SJCRH30 (cell line): ENCODE measurements around the gene KRT4. TPM values are rescaled to one million over a fixed set of nuclear protein-coding genes. Genes with fewer than 3 reads are reported as not detected.
"Not testable (repeated sequence)": the region's sequence is repeated elsewhere in the genome, so short reads cannot be mapped to it uniquely, and the experiment has no call there.

Experiments
- DNase-seq, 2 experiments: peaks; one replicate each; pipeline ENCODE4 v3.0.0-alpha.2; 2015 to 2020
- H3K27ac ChIP-seq: fragments of 250-450 bp; sonication (Bioruptor Pico); 2 replicates; pipeline ENCODE4 v1.5.1; 2020; ENCODE audit warnings: mild to moderate bottlenecking, moderate library complexity
- H3K27me3 ChIP-seq: fragments of 250-450 bp; sonication (Bioruptor Pico); 2 replicates; pipeline ENCODE4 v1.5.1; 2020; ENCODE audit warnings: mild to moderate bottlenecking, moderate library complexity
- H3K36me3 ChIP-seq: fragments of 250-450 bp; sonication (Bioruptor Pico); 2 replicates; pipeline ENCODE4 v1.5.1; 2020; ENCODE audit warnings: mild to moderate bottlenecking, moderate library complexity
- H3K4me1 ChIP-seq: fragments of 250-450 bp; sonication (Bioruptor Pico); 2 replicates; pipeline ENCODE4 v1.5.1; 2020; ENCODE audit warnings: mild to moderate bottlenecking, moderate library complexity
- H3K4me3 ChIP-seq: fragments of 250-450 bp; sonication (Bioruptor Pico); 2 replicates; pipeline ENCODE4 v1.5.1; 2020; ENCODE audit warnings: mild to moderate bottlenecking, moderate library complexity
- H3K9me3 ChIP-seq: fragments of 250-450 bp; sonication (Bioruptor Pico); replicated peaks from 2 replicates; pipeline ENCODE4 v1.5.1; 2020; ENCODE audit warnings: mild to moderate bottlenecking, moderate library complexity
- total RNA-seq: library from RNA; depleted of rRNA; stranded (reverse); fragments of >200 nt; shearing (Covaris generic); gene quantifications from 2 replicates; pipeline ENCODE4 v1.2.3, GENCODE V29; 2014; rRNA removed

KRT4 gene
- total RNA-seq, result not detected in 2 replicates

DNA sequence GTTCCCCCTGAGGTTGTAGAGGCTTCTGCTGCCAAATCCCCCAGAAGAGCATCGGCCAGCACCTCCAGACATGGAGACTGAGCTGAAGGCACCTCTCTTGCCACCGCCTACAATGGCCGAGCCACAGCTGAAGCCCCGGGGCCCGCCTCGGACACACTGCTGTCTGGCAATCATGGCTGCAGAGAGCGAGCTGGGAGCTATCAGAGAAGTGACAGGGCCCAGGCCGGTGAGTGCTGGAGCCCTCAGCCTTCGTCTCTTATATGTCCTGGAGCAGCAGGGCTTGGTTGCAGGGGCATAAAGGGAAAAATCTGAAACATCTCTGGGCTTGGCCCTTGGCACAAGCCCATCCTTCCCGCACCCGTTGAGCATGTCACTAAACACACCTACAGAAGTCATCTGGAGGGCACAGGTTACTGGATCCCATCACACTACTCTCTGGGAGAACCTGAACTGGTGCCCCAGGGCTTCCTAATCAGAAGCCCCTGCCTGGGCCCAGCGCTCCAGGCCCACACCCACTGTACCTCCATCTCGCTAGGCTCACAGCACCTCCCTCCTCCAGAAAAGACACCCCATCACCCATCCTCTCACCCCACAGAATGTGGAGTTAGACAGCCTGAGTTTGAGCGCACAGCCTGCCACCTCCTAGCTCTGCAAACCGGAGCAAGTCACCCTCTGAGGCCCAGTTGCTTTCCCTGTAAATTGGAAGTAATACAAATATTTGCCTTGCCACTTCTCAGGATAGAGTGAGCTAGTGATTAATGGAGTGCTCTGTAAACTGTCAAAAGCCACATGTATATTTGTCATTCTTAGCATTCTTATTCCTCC, at the start of gene KRT4:
Gene KRT4, minus strand, starts transcription at position 232 of the 825 bp plus-strand sequence. Its CDS starts 58 bp downstream, at position 174.
- no peak within 1 kb of the TSS for H3K4me3 ChIP-seq
- H3K27me3 ChIP-seq, result no peaks in the 10 kb centered on the region
- no peak for DNase-seq

DNA sequence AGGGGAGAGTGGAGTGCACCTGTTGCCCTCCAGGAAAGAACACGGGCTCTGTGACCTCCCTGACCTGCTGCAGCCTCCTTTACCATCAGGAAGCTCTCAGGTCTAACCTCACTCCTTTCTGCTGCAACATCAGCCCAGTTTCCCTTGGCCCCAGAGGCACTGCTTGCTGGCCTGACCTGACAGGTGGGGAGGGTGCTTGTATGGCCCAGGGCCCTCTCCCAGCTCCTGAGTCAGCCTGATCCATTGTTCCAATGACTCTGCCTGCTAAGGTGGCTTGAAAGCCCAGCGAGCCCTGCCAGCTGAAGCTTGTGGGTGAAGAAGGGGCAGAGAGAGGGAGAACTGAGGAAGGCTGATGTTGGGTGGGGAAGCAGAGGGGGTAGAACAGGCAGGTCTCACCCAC, 48.1 kb upstream of the KRT4 start:
- H3K27me3 ChIP-seq, result no peaks in the 10 kb centered on the region
- H3K9me3 ChIP-seq, result no peaks in the 10 kb centered on the region
- DNase-seq, result no peak
- no peaks in the 10 kb centered on the region for H3K36me3 ChIP-seq
- no peaks in the 10 kb centered on the region for H3K4me1 ChIP-seq
- H3K27ac ChIP-seq, result no peak overlapping the region
- H3K4me3 ChIP-seq, result no peak overlapping the region

More for the DNA sequence above, at the start of gene KRT4:
- Histone ChIP-seq H3K36me3 (no peaks in the 10 kb centered on the region), H3K4me1 (peaks cover 4% of the 10 kb centered on the region; the same call in 1 of the 2 replicates), H3K27ac (no peak within 1 kb of the TSS), H3K9me3 (no peaks in the 10 kb centered on the region)

DNA sequence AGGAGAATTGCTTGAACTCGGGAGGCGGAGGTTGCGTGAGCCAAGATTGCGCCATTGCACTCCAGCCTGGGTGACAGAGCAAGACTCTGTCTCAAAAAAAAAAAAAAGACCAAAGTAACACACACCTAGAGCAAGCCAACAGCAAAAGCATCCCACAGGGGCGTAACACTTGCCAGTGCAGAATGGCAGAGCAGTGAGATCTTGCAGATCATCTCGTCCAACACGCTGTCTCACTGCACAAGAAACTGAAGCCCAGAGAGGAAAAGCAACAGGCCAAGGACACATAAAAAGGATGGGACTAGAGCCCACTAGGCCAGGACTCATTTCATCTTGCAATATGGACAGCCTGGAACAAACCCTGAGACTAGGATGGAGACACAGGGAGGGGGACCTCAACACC, 47.6 kb upstream of the KRT4 start:
- Histone ChIP-seq H3K36me3 (no peaks in the 10 kb centered on the region), H3K27ac (no peak overlapping the region), H3K9me3 (no peaks in the 10 kb centered on the region), H3K27me3 (no peaks in the 10 kb centered on the region), H3K4me1 (no peaks in the 10 kb centered on the region), H3K4me3 (no peak overlapping the region)
- no peak for DNase-seq

DNA sequence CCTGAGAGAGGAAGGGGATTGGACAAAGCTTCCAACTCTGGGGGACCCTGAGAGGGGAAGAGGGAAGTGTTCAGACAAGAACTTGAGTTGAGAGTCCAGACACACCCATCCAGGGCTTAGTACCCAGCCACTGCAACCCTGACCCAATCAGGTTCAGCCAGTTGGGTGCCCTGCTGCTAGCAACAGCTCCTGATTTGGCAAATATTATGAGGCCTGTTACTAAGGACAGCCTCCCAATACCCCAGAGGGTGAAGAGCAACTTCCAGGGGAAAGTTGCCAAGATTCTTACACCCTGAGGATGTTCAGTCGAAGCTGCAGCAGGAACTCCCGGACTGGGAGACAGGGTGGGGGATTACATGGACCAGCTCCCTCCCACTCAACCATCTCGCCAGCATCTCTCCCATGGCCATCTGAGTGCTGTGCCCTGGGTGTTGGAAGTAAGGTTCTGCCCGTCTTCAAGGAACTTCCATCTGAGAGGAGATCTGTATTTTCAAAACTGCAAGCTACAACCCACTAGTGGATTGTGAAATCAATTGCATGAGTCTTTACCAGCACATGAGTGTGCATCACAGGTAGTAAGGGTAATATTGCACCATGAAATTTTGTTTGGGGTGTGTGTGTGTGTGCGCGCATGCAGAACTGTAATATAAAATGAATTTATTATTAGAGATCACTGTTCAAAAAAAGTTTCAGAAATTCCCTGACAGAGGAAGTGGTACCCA, 46.3 kb upstream of the KRT4 start:
- Histone ChIP-seq H3K27ac (no peak overlapping the region), H3K9me3 (no peaks in the 10 kb centered on the region), H3K4me3 (no peak overlapping the region), H3K27me3 (no peaks in the 10 kb centered on the region), H3K36me3 (no peaks in the 10 kb centered on the region), H3K4me1 (no peaks in the 10 kb centered on the region)
- no peak for DNase-seq

DNA sequence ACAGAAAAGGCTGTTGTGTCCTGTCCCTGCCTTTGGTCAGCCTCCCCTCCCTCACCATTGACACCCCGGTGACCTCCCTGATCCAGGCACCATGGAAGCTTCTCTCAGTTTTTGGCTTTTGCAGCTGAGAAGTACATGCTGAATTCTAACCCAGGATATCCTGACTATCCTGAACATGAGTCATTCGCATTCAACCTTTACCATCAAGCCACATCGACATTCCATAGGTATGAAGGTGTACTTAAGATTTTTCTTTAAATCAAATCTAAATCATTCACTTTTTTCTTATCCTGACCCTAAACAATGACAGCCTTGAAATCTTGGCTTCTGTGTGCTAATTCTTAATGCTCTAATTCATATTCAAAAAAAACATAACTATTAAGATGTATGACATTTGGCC, 43.6 kb upstream of the KRT4 start:
- Histone ChIP-seq H3K27ac (no peak overlapping the region), H3K27me3 (no peaks in the 10 kb centered on the region; the same call in 1 of the 2 replicates), H3K9me3 (no peaks in the 10 kb centered on the region), H3K36me3 (no peaks in the 10 kb centered on the region), H3K4me3 (no peak overlapping the region), H3K4me1 (no peaks in the 10 kb centered on the region)
- no peak for DNase-seq

DNA sequence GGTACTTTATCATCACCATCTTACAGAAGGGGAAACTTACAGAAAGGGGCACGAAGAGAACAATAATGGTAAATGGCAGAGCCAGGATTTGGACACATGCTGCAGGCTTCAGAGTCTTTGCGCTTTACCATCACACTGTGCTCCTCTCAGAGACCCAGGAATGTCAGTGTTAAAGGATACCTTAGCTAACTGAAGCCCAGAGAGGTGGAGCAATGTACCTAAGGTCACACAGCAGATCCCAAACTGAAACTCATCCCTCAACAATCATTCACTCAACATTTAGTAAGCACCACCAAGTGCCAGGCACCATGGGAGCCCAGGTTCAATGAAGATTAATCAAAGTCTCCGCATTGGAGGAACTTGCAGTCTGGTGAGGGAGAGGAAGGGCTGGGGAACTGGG, 42.9 kb upstream of the KRT4 start:
- Histone ChIP-seq H3K27me3 (no peaks in the 10 kb centered on the region; the same call in 1 of the 2 replicates), H3K36me3 (no peaks in the 10 kb centered on the region), H3K4me1 (no peaks in the 10 kb centered on the region), H3K4me3 (no peak overlapping the region), H3K9me3 (no peaks in the 10 kb centered on the region), H3K27ac (no peak overlapping the region)
- DNase-seq, result no peak

DNA sequence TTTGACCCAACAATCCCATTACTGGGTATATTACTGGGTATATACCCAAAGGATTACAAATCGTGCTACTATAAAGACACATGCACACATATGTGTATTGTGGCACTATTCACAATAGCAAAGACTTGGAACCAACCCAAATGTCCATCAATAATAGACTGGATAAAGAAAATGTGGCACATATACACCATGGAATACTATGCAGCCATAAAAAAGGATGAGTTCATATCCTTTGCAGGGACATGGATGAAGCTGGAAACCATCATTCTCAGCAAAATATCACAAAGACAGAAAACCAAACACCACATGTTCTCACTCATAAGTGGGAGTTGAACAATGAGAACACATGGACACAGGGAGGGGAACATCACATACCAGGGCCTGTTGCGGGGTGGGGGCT, 42.2 kb upstream of the KRT4 start:
- not testable (repeated sequence) for H3K27me3 ChIP-seq, H3K4me1 ChIP-seq, H3K4me3 ChIP-seq, DNase-seq, H3K9me3 ChIP-seq, H3K27ac ChIP-seq, H3K36me3 ChIP-seq

DNA sequence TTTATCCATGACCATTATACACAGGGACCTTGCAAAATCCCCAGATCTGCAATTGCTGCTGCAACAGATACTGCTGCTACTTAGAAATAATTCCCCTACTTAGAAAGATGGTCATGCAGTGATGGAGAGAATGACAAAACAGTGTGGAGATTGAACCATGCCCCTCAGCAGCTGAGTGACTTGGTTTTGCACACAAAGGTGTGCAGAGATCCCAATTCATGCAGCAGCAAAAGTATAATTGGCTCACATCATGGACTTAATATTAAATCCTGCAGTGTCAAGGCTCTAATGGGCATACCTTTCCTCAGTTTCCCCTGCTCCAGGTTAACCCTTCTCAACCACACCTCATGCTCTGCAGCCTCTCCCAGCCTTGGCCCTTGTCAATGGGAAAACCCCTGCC, 37.9 kb upstream of the KRT4 start:
- Histone ChIP-seq H3K9me3 (no peaks in the 10 kb centered on the region), H3K36me3 (no peaks in the 10 kb centered on the region), H3K27me3 (no peaks in the 10 kb centered on the region; the same call in 1 of the 2 replicates), H3K4me1 (no peaks in the 10 kb centered on the region), H3K27ac (no peak overlapping the region), H3K4me3 (no peak overlapping the region)
- DNase-seq, result no peak

DNA sequence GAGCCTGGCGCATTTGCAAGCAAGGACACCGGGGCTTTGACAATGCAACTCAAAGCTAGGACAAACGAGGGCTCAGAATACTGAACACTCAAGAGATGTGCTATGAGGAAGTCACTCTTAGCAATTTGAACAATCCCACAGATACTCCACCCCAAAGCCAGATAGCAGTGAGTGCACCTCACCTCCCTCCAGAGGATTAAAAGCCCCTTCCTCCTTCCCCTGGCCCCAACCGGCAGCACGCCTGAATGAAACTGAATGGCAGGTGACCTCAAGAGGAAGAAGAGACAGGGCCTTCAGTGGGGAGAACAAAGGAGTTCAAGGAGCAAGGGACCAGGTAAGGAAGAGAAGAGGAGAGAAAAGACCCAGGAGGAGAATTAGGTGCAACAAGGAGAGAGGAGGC, 36.8 kb upstream of the KRT4 start:
- Histone ChIP-seq H3K4me1 (no peaks in the 10 kb centered on the region), H3K27ac (no peak overlapping the region), H3K27me3 (no peaks in the 10 kb centered on the region; the same call in 1 of the 2 replicates), H3K9me3 (no peaks in the 10 kb centered on the region), H3K4me3 (no peak overlapping the region), H3K36me3 (no peaks in the 10 kb centered on the region)
- DNase-seq, result no peak

DNA sequence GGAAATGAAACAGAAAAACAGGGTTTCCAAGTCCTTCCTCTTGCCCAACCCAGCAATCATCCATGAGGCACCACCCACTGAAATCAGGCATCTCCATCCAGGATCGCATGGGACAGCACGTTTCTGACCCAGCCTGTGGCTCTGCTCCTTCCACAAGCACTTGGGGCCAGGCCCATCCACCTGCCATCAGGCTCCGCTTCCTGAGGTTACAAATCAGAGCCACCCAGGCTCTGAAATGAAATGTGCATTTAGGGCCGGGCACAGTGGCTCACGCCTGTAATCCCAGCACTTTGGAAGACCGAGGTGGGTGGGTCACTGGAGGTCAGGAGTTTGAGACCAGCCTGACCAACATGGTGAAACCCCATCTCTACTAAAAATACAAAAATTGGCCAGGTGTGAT, 35.6 kb upstream of the KRT4 start:
- Histone ChIP-seq H3K4me1 (no peaks in the 10 kb centered on the region), H3K27ac (no peak overlapping the region), H3K4me3 (no peak overlapping the region), H3K36me3 (no peaks in the 10 kb centered on the region), H3K27me3 (no peaks in the 10 kb centered on the region; the same call in 1 of the 2 replicates), H3K9me3 (no peaks in the 10 kb centered on the region)
- DNase-seq, result no peak

DNA sequence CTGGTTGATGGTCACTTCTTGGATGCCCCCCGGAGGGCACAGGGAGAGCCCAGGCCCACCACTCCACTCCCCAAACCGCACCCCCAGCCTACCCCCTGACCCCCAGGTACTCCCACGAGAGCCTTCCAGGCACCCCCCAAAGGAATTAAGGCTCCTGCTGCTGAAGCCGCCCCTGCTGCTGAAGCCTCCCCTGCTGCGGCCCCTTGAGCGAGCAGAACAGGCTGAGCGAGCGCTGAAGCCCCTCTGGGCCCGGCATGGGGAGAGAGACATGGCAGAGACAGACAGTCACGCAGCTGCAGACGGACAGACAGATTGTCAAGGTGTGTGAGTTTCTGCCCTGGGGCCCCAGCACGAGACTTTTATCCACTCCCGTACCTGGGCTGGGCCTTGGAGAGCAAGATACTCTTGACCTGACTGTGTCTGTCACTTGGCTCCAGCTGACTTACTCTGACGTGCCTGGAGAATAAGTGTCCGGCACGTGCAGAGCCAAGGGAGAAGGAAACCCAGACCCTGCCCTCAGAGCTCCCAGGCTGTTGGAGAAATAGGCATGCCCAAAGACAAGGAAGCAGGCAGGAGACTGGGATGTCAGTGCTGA, 34.8 kb upstream of the KRT4 start, which contains the start of gene KRT78:
Gene KRT78, minus strand, starts transcription at position 334 of the 595 bp plus-strand sequence. Its CDS starts 64 bp downstream, at position 270.
- H3K4me1 ChIP-seq, result no peaks in the 10 kb centered on the region
- H3K36me3 ChIP-seq, result no peaks in the 10 kb centered on the region
- H3K4me3 ChIP-seq, result no peak within 1 kb of the TSS
- no peak for DNase-seq
- no peaks in the 10 kb centered on the region; the same call in 1 of the 2 replicates for H3K27me3 ChIP-seq
- no peak within 1 kb of the TSS for H3K27ac ChIP-seq
- no peaks in the 10 kb centered on the region for H3K9me3 ChIP-seq

DNA sequence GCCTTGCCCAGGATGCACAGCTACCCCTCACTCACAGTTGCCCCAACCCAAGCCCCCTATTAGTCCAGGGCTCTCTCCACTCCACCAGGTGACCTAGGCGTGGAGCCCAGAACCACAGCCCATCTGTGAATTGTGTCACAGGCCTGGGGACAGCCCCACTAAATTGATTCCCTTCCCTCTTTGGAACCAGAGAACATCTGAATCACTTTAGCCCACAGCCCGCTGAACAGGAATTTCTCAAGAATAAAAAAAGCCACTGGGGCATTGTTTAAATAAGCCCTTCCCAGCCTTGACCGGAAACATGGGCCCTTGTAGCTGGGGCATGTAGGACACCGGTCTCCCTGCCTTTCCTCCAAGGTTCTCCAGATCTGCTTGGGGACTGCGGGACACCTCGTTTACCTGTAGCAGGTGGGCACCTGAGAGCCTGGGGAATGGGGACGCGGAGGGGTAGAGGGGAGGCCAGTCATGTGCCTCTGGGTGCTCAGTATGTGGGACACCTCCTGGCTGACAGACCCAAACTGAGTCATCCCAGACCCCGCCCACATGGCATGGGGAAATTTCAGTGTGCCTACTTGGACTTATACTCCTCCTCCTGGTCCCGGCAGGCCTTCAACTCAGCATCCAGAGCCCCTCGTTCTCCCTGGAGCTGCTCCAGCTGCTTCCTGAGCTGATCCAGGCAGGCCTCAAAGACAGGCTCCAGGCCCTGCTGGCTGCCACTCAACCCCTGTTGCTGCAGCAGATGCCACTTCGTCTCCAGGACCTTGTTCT, 33.6 kb upstream of the KRT4 start:
- Histone ChIP-seq H3K27ac (no peak overlapping the region), H3K4me3 (no peak overlapping the region), H3K4me1 (no peaks in the 10 kb centered on the region), H3K9me3 (no peaks in the 10 kb centered on the region), H3K36me3 (no peaks in the 10 kb centered on the region), H3K27me3 (no peaks in the 10 kb centered on the region)
- no peak for DNase-seq

DNA sequence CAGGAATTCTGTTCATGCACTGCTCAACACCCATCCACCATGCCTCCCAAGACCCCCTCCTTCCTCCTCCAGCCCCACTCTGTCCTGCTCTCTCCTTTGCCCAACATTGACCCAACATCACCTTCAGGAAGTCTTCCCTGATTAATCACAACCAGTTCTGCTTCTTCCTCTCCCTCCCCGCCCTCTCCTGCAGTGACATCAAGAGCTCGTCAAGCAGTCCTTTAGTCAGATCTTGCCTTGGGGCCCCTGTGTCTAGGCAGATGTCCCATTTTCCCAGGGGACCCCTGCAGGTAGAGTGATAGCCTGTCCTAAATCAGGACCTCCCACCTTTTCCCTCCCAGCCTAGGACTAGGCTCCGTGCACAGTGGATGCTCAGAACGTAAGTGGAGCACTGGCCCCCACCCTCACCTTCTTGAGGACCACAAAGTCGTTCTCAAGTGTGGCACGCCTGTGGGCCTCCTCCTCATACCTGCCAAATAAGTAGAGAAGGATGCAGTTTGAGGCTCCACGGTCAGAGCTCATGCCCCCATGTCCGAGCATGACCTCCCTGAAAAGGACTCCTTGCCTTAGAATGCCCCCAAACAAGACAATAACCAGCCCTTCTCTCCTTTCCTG, 32.5 kb upstream of the KRT4 start:
- DNase-seq, result no peak

DNA sequence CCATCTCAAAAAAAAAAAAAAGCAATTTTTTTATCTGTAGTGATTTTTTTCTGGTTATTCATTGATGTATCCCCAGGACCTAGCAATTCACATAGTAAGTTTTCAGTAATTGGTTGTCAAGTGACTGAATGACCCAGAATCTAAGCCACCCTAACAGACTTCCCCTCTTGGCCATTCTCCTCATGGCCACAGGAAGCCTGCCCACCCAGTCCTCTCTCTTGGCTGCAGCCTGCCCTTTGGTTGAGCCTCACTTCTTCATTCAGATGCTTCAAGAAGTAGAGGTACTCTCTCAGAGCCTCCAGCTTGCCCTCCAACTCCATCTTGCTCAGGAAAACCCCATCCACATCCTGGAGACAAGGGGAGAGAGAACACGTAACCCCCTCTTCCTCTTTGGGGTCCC, 32.0 kb upstream of the KRT4 start:
- no peaks in the 10 kb centered on the region for H3K27me3 ChIP-seq
- no peak overlapping the region for H3K4me3 ChIP-seq
- H3K9me3 ChIP-seq, result no peaks in the 10 kb centered on the region
- no peak overlapping the region for H3K27ac ChIP-seq
- no peaks in the 10 kb centered on the region for H3K36me3 ChIP-seq
- H3K4me1 ChIP-seq, result no peaks in the 10 kb centered on the region
- DNase-seq, result no peak

More for the DNA sequence above, 32.5 kb upstream of the KRT4 start:
- no peaks in the 10 kb centered on the region for H3K9me3 ChIP-seq
- no peaks in the 10 kb centered on the region for H3K36me3 ChIP-seq
- H3K4me3 ChIP-seq, result no peak overlapping the region
- H3K4me1 ChIP-seq, result no peaks in the 10 kb centered on the region
- H3K27ac ChIP-seq, result no peak overlapping the region
- H3K27me3 ChIP-seq, result no peaks in the 10 kb centered on the region
